ENCODE data around the gene KLF11.
A peak's percentile ranks its signal among the peaks of the same experiment; 100 is the strongest.

KLF11 gene

GRCh38 chr2:10059552-10060335 lies 16.4 kb downstream of the KLF11 start:
- Histone ChIP-seq H3K79me2 (ENCODE audit: control insufficient read depth, insufficient read depth, low read length, poor library complexity) (peaks cover 6% of the 10 kb centered on the region), H3K14ac (ENCODE audit: low read length) (peak overlapping the region; percentile 55), H3K27ac (ENCODE audit: low read depth, low read length) (no peak overlapping the region), H2BK12ac (ENCODE audit: low read length) (peak overlapping the region; percentile 35), H2AFZ (ENCODE audit: insufficient read depth, low read length, poor library complexity) (no peak overlapping the region), H3K4ac (ENCODE audit: low read depth, low read length) (no peak overlapping the region), H3K36me3 (ENCODE audit: control insufficient read depth in 1 of 2, insufficient read depth in 2 of 2, low read length in 2 of 2) (no peaks in the 10 kb centered on the region), H3K4me1 (ENCODE audit: control insufficient read depth in 1 of 2, insufficient read depth in 2 of 2, low read length in 2 of 2) (peaks cover 8 to 17% of the 10 kb centered on the region in 2 experiments), H3K23ac (ENCODE audit: low read length) (no peak overlapping the region), H3K27me3 (ENCODE audit: insufficient read depth, low read length) (no peaks in the 10 kb centered on the region), H3K4me2 (ENCODE audit: low read length) (no peak overlapping the region), H4K12ac (ENCODE audit: low read depth, low read length) (no peak overlapping the region), H3K9ac (ENCODE audit: low read length) (no peak overlapping the region), H3K9me3 (ENCODE audit: insufficient read depth, low read depth, low read length) (no peaks in the 10 kb centered on the region), H2BK5ac (ENCODE audit: low read depth, low read length, poor library complexity) (no peak overlapping the region), H2AK5ac (ENCODE audit: low read length) (peak overlapping the region; percentile 2), H3K79me1 (ENCODE audit: low read length) (peaks cover 20% of the 10 kb centered on the region), H3K18ac (ENCODE audit: low read length) (no peak overlapping the region), H4K91ac (ENCODE audit: low read depth, low read length) (peak overlapping the region; percentile 11), H3K4me3 (ENCODE audit: low read depth, low read length) (no peak overlapping the region), H2BK120ac (ENCODE audit: insufficient read depth, low read length, poor library complexity) (peak overlapping the region; percentile 15), H4K8ac (ENCODE audit: low read depth, low read length) (no peak overlapping the region)
- WGBS (ENCODE audit: extremely low coverage, insufficient coverage, insufficient read length) = no CpG with 5 or more reads among the region's 20 CpGs
- DNase-seq = peak in 1 of 2 donors; percentile 37

- no peak overlapping the region for H3K4me2 ChIP-seq (ENCODE audit: low read length)
- no peak overlapping the region for H3K4ac ChIP-seq (ENCODE audit: low read depth, low read length)
- H3K79me2 ChIP-seq (ENCODE audit: control insufficient read depth, insufficient read depth, low read length, poor library complexity) = peaks cover 6% of the 10 kb centered on the region
- no peak overlapping the region for H4K8ac ChIP-seq (ENCODE audit: low read depth, low read length)
- no peak overlapping the region for H3K14ac ChIP-seq (ENCODE audit: low read length)
- peak overlapping the region; percentile 11 for H4K91ac ChIP-seq (ENCODE audit: low read depth, low read length)
- no peaks in the 10 kb centered on the region for H3K36me3 ChIP-seq (ENCODE audit: control insufficient read depth in 1 of 2, insufficient read depth in 2 of 2, low read length in 2 of 2)
- H3K18ac ChIP-seq (ENCODE audit: low read length) = no peak overlapping the region
- DNase-seq = peak in 1 of 2 donors; percentile 32
- no peaks in the 10 kb centered on the region for H3K27me3 ChIP-seq (ENCODE audit: insufficient read depth, low read length)
- H2BK5ac ChIP-seq (ENCODE audit: low read depth, low read length, poor library complexity) = no peak overlapping the region
- H3K23ac ChIP-seq (ENCODE audit: low read length) = no peak overlapping the region
- H4K12ac ChIP-seq (ENCODE audit: low read depth, low read length) = no peak overlapping the region
- peaks cover 19% of the 10 kb centered on the region for H3K79me1 ChIP-seq (ENCODE audit: low read length)
- no peak overlapping the region for H2AK5ac ChIP-seq (ENCODE audit: low read length)
- no CpG with 5 or more reads among the region's 9 CpGs for WGBS (ENCODE audit: extremely low coverage, insufficient coverage, insufficient read length)
- no peaks in the 10 kb centered on the region for H3K9me3 ChIP-seq (ENCODE audit: insufficient read depth, low read depth, low read length)
- no peak overlapping the region for H3K9ac ChIP-seq (ENCODE audit: low read length)
- H2BK120ac ChIP-seq (ENCODE audit: insufficient read depth, low read length, poor library complexity) = no peak overlapping the region
- H3K4me3 ChIP-seq (ENCODE audit: low read depth, low read length) = no peak overlapping the region
- no peak overlapping the region for H2AFZ ChIP-seq (ENCODE audit: insufficient read depth, low read length, poor library complexity)
- H2BK12ac ChIP-seq (ENCODE audit: low read length) = no peak overlapping the region
- H3K27ac ChIP-seq (ENCODE audit: low read depth, low read length) = no peak overlapping the region
- H3K4me1 ChIP-seq (ENCODE audit: control insufficient read depth in 1 of 2, insufficient read depth in 2 of 2, low read length in 2 of 2) = peaks cover 8 to 15% of the 10 kb centered on the region in 2 experiments
These were observed 18.0 kb downstream of the KLF11 start for GRCh38 chr2:10061221-10061925.

DNA sequence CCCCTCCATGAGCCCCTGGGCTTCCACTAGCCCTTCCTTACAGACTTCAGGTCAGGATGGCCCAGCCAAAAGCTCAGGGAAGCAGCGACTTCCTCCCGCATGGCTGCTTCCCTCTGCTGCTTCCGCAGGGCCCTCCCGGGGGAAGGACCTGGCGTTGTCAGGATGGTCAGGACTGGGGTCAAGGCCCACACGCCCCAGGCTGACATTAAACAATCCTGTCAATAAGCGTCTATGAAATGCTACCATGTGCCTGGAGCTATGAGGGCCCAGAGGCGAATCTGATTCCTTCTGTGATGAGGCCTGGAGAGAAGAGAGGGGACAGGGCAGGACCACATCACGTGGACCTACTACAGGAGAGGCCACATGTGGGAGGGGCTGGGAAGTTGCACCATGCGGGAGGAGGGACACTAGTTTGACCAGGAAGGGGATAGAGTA lies 19.6 kb downstream of the KLF11 start:
- no peak overlapping the region for H3K23ac ChIP-seq (ENCODE audit: low read length)

DNA sequence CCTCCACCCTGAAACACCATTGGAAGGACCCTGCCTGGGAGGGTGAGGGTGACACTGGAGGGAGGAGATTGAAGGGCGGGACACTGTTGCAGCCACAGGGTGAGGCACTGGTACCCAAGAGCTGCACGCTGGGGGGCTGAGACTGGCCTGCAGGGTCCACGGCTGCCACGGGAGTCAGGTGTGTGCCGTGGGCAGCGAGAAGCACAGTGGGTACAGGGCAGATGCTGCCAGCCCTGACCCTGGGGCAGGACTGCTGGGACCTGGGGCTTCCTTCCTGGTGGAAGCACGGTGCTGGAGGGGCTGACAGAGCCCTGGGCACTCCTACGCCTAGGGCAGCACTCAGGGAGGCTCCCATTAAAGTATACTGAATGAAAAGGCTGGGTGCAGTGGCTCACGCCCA lies 20.2 kb downstream of the KLF11 start:
- no CpG with 5 or more reads among the region's 9 CpGs for WGBS (ENCODE audit: extremely low coverage, insufficient coverage, insufficient read length)
- peak overlapping the region; percentile 59 for H4K91ac ChIP-seq (ENCODE audit: low read depth, low read length)
- H2AFZ ChIP-seq (ENCODE audit: insufficient read depth, low read length, poor library complexity) = no peak overlapping the region
- peak overlapping the region; percentile 42 for H3K14ac ChIP-seq (ENCODE audit: low read length)
- peaks cover under 1 to 4% of the 10 kb centered on the region in 2 experiments for H3K4me1 ChIP-seq (ENCODE audit: control insufficient read depth in 1 of 2, insufficient read depth in 2 of 2, low read length in 2 of 2)
- DNase-seq = no peak
- peaks cover 2% of the 10 kb centered on the region for H3K9me3 ChIP-seq (ENCODE audit: insufficient read depth, low read depth, low read length)
- no peak overlapping the region for H3K27ac ChIP-seq (ENCODE audit: low read depth, low read length)
- peaks cover 3% of the 10 kb centered on the region for H3K79me2 ChIP-seq (ENCODE audit: control insufficient read depth, insufficient read depth, low read length, poor library complexity)
- no peak overlapping the region for H4K12ac ChIP-seq (ENCODE audit: low read depth, low read length)
- H3K4me3 ChIP-seq (ENCODE audit: low read depth, low read length) = no peak overlapping the region
- peak overlapping the region; percentile 52 for H2BK120ac ChIP-seq (ENCODE audit: insufficient read depth, low read length, poor library complexity)
- H3K27me3 ChIP-seq (ENCODE audit: insufficient read depth, low read length) = no peaks in the 10 kb centered on the region
- H3K4me2 ChIP-seq (ENCODE audit: low read length) = no peak overlapping the region
- H3K18ac ChIP-seq (ENCODE audit: low read length) = no peak overlapping the region
- no peak overlapping the region for H4K8ac ChIP-seq (ENCODE audit: low read depth, low read length)
- H2AK5ac ChIP-seq (ENCODE audit: low read length) = peak overlapping the region; percentile 4
- no peak overlapping the region for H2BK12ac ChIP-seq (ENCODE audit: low read length)
- H3K23ac ChIP-seq (ENCODE audit: low read length) = no peak overlapping the region
- no peaks in the 10 kb centered on the region for H3K36me3 ChIP-seq (ENCODE audit: control insufficient read depth in 1 of 2, insufficient read depth in 2 of 2, low read length in 2 of 2)
- H3K79me1 ChIP-seq (ENCODE audit: low read length) = peaks cover 5% of the 10 kb centered on the region
- no peak overlapping the region for H2BK5ac ChIP-seq (ENCODE audit: low read depth, low read length, poor library complexity)
- no peak overlapping the region for H3K4ac ChIP-seq (ENCODE audit: low read depth, low read length)
- H3K9ac ChIP-seq (ENCODE audit: low read length) = no peak overlapping the region

More for the DNA sequence above, 19.6 kb downstream of the KLF11 start:
- Histone ChIP-seq H2AK5ac (ENCODE audit: low read length) (no peak overlapping the region), H3K27ac (ENCODE audit: low read depth, low read length) (no peak overlapping the region), H4K91ac (ENCODE audit: low read depth, low read length) (no peak overlapping the region), H3K9me3 (ENCODE audit: insufficient read depth, low read depth, low read length) (peaks cover 2% of the 10 kb centered on the region), H3K4me2 (ENCODE audit: low read length) (no peak overlapping the region), H3K4me3 (ENCODE audit: low read depth, low read length) (no peak overlapping the region), H3K4ac (ENCODE audit: low read depth, low read length) (no peak overlapping the region), H2BK12ac (ENCODE audit: low read length) (no peak overlapping the region), H3K4me1 (ENCODE audit: control insufficient read depth in 1 of 2, insufficient read depth in 2 of 2, low read length in 2 of 2) (peaks cover 7 to 11% of the 10 kb centered on the region in 2 experiments), H3K14ac (ENCODE audit: low read length) (no peak overlapping the region), H3K9ac (ENCODE audit: low read length) (no peak overlapping the region), H3K36me3 (ENCODE audit: control insufficient read depth in 1 of 2, insufficient read depth in 2 of 2, low read length in 2 of 2) (no peaks in the 10 kb centered on the region), H3K18ac (ENCODE audit: low read length) (no peak overlapping the region), H2AFZ (ENCODE audit: insufficient read depth, low read length, poor library complexity) (no peak overlapping the region), H3K79me1 (ENCODE audit: low read length) (peaks cover 11% of the 10 kb centered on the region), H4K8ac (ENCODE audit: low read depth, low read length) (no peak overlapping the region), H2BK120ac (ENCODE audit: insufficient read depth, low read length, poor library complexity) (no peak overlapping the region), H2BK5ac (ENCODE audit: low read depth, low read length, poor library complexity) (no peak overlapping the region), H3K27me3 (ENCODE audit: insufficient read depth, low read length) (no peaks in the 10 kb centered on the region), H3K79me2 (ENCODE audit: control insufficient read depth, insufficient read depth, low read length, poor library complexity) (peaks cover 3% of the 10 kb centered on the region), H4K12ac (ENCODE audit: low read depth, low read length) (no peak overlapping the region)
- WGBS (ENCODE audit: extremely low coverage, insufficient coverage, insufficient read length) = no CpG with 5 or more reads among the region's 10 CpGs
- peak; percentile 75 to 86 for DNase-seq
